Measurements from ENCODE around the gene SGSM2. TPM values are rescaled to one million over a fixed set of nuclear protein-coding genes. Genes with fewer than 3 reads are reported as not detected.

SGSM2 gene
- total and polyA plus RNA-seq, 2 of the 8 experiments (the other 6 are each of a cell fraction or from before 2014, with no cell fraction given) = 44.5 to 77.7 TPM

- TF ChIP-seq FOSL1 (IDR thresholded peaks at IDR 0.05; ENCODE audit: insufficient read depth, low read depth, low read length) = no peak
- no peak for TF ChIP-seq EZH2 (IDR thresholded peaks at IDR 0.05; ENCODE audit: low read depth, low read length, severe bottlenecking)
- no peak for TF ChIP-seq BCL11A (IDR thresholded peaks at IDR 0.05; ENCODE audit: low read depth in 2 of 2, low read length in 2 of 2)
- no peak for TF ChIP-seq CBX8 (IDR thresholded peaks at IDR 0.05; ENCODE audit: borderline replicate concordance, low read depth, low read length)
- TF ChIP-seq MAX (IDR thresholded peaks at IDR 0.05) = no peak
- no peak for TF ChIP-seq ASH2L (IDR thresholded peaks at IDR 0.05; ENCODE audit: low read length)
Measured at GRCh38 chr17:2380226-2380922, 43.1 kb downstream of the SGSM2 start (continued).

All from H1 (cell line).